ENCODE measurements around the gene SLA2.
"Not testable (repeated sequence)": the region's sequence is repeated elsewhere in the genome, so short reads cannot be mapped to it uniquely, and the experiment has no call there.

Gene SLA2

GRCh38 chr20:36645998-36646397, at the start of gene SLA2:
Gene SLA2, minus strand, starts transcription at chr20:36646196. Its CDS starts 4,861 bp downstream, at chr20:36641335.
- DNase-seq (ENCODE audit: low spot score): no peak

- not testable (repeated sequence) for DNase-seq (ENCODE audit: low spot score)
Observed at GRCh38 chr20:36695467-36695866, 49.5 kb upstream of the SLA2 start.

GRCh38 chr20:36688630-36689029, 42.6 kb upstream of the SLA2 start:
- DNase-seq (ENCODE audit: low spot score): no peak

- no peak for DNase-seq (ENCODE audit: low spot score)
Observed at GRCh38 chr20:36687850-36688249, 41.9 kb upstream of the SLA2 start.

- DNase-seq (ENCODE audit: low spot score): no peak
Observed at GRCh38 chr20:36686944-36687343, 40.9 kb upstream of the SLA2 start.

- no peak for DNase-seq (ENCODE audit: low spot score)
Observed at GRCh38 chr20:36686504-36686903, 40.5 kb upstream of the SLA2 start.

GRCh38 chr20:36684747-36685146, 38.8 kb upstream of the SLA2 start:
- DNase-seq (ENCODE audit: low spot score): no peak

- DNase-seq (ENCODE audit: low spot score): no peak
Observed at GRCh38 chr20:36682311-36682710, 36.3 kb upstream of the SLA2 start.

- DNase-seq (ENCODE audit: low spot score): no peak
Observed at GRCh38 chr20:36677422-36677771, 31.4 kb upstream of the SLA2 start.

- DNase-seq (ENCODE audit: low spot score): no peak
Observed at GRCh38 chr20:36676701-36677421, 30.9 kb upstream of the SLA2 start.

- not testable (repeated sequence) for DNase-seq (ENCODE audit: low spot score)
Observed at GRCh38 chr20:36675545-36675944, 29.5 kb upstream of the SLA2 start.

- DNase-seq (ENCODE audit: low spot score): no peak
Observed at GRCh38 chr20:36672991-36673390, 27.0 kb upstream of the SLA2 start.

- DNase-seq (ENCODE audit: low spot score): no peak
Observed at GRCh38 chr20:36670665-36671357, 24.8 kb upstream of the SLA2 start.

- no peak for DNase-seq (ENCODE audit: low spot score)
Observed at GRCh38 chr20:36666181-36666740, 20.3 kb upstream of the SLA2 start.

GRCh38 chr20:36663031-36663430, 17.0 kb upstream of the SLA2 start:
- DNase-seq (ENCODE audit: low spot score): no peak

- no peak for DNase-seq (ENCODE audit: low spot score)
Observed at GRCh38 chr20:36658300-36658699, 12.3 kb upstream of the SLA2 start.

- no peak for DNase-seq (ENCODE audit: low spot score)
Observed at GRCh38 chr20:36656733-36657132, 10.7 kb upstream of the SLA2 start.

GRCh38 chr20:36655004-36655403, 9.0 kb upstream of the SLA2 start:
- no peak for DNase-seq (ENCODE audit: low spot score)

- no peak for DNase-seq (ENCODE audit: low spot score)
Observed at GRCh38 chr20:36654506-36654905, 8.5 kb upstream of the SLA2 start.

GRCh38 chr20:36653456-36653855, 7.5 kb upstream of the SLA2 start:
- DNase-seq (ENCODE audit: low spot score): no peak

- no peak for DNase-seq (ENCODE audit: low spot score)
Observed at GRCh38 chr20:36647196-36648121, 1.5 kb upstream of the SLA2 start.

- DNase-seq (ENCODE audit: low spot score): no peak
Observed at GRCh38 chr20:36646678-36647077, 682 bp upstream of the SLA2 start.

Measured in AG08396 (cell line).